Activated naive CD4-positive, alpha-beta T cell treated with anti-CD3 and anti-CD28 coated beads, Interleukin-2, amount 50 U/mL, for 72 hours (primary cell): ENCODE measurements around the gene SPTLC3. TPM values are rescaled to one million over a fixed set of nuclear protein-coding genes. Genes with fewer than 3 reads are reported as not detected.
"Not testable (repeated sequence)": the region's sequence is repeated elsewhere in the genome, so short reads cannot be mapped to it uniquely, and the experiment has no call there.

Experiments used
- ATAC-seq, 2 donors: fragments of 150-1000 bp; cut with Tn5 transposase; 2 replicates each; pipeline ENCODE4 v1.10.0; 2021; ENCODE audit warnings: mild to moderate bottlenecking in 2 of 2, moderate library complexity in 2 of 2
- DNase-seq, 2 donors: peaks; one replicate each; pipeline ENCODE4 v3.0.0; 2021 to 2022; ENCODE audit warnings: low spot score in 2 of 2
- H3K27ac Mint-ChIP-seq, 2 donors: one replicate each; pipeline ENCODE4 v1.8.0; 2022; ENCODE audit warnings: mild to moderate bottlenecking in 2 of 2, mixed read lengths in 2 of 2
- H3K36me3 Mint-ChIP-seq, 2 donors: one replicate each; pipeline ENCODE4 v1.8.0; 2022; ENCODE audit warnings: mixed read lengths in 2 of 2
- H3K9me3 Mint-ChIP-seq, 2 donors: one replicate each; pipeline ENCODE4 v1.8.0; 2022; ENCODE audit warnings: mixed read lengths in 2 of 2
- total RNA-seq, 2 donors: library from RNA; stranded (reverse); gene quantifications; one replicate each; pipeline ENCODE4 v1.2.3, GENCODE V29; 2022

The SPTLC3 gene
- total RNA-seq, 2 donors from 2014 or later: 1.7 TPM; not detected in 1

DNA sequence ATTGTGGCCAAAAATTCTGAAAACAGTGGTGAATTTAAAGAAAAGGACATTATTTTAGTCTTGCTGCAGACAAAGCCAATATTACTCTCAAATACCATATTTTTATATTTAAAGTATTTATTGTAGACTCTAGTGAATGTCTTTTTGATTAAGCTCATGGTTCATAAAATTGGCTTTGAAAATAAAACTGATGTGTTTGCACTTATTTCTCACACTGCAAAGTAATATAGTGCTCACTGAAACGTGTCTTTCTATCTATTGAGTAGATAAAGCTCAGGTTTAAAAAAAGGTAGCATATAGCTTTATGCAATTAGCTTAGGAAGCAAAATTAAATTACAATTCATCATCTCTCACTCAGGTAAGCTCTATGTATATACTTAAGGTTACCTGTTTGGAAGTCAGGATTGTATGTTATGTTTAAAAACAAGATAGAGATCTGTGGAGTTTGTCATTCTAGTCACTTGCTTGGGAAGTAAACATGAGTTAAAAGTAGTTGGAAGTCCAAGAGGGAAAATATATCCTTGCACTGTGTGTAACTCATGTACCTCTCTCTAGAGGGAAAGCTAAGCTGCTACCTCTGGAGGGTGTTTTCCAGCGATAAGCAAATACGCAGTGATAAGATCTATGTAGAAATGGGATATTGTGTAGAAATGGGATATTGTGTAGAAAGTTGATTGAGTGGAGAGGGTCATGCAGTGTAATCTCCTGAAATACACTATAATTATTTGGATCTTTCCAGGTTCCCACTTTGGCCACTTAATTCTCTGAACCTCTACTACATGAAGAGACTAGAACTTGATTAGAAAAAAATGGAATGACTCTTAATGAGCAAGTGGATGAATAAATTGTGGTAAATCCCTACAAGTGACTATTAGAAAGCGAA, 29.9 kb upstream of the SPTLC3 start:
- no peak for DNase-seq
- ATAC-seq: no peak
- no peaks in the 10 kb centered on the region for H3K36me3 Mint-ChIP-seq
- H3K9me3 Mint-ChIP-seq: no peaks in the 10 kb centered on the region
- H3K27ac Mint-ChIP-seq: no peak overlapping the region

DNA sequence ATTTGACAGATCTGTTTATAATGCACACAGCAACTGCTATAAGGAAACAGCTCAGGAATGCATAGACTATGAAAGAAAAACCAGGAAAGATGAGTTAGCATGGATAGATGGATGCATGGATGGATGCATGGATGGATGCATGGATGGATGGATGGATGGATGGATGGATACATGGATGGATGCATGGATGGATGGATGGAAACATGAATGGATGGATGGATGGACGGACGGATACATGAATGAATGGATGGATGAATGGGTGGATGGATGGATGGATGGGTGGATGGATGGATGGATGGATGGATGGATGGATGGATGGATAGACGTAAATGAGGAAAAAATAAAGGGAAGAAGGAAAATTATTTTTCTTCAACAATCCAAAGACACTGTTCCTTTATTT, 29.1 kb upstream of the SPTLC3 start:
- H3K36me3 Mint-ChIP-seq, H3K27ac Mint-ChIP-seq, DNase-seq, H3K9me3 Mint-ChIP-seq, ATAC-seq: not testable (repeated sequence)

DNA sequence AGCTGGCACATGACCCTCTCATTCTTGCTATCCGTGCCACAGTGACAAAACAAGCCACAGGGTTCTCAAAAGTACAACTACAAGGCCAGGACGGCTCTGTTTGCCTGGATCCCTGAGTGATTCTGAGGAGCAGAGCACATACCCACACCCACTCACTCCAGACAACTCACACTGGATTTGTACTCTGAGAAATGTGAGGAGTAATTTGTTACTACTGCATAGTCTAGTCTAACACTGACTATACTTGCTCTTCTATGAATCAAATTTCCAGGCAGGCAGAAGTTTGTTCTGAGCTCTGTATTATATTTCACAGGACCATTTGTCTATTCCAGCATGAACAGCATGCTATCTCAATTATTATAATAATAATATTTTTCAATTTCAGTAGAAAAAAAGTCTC, 26.7 kb upstream of the SPTLC3 start:
- ATAC-seq: no peak
- no peaks in the 10 kb centered on the region for H3K9me3 Mint-ChIP-seq
- no peaks in the 10 kb centered on the region for H3K36me3 Mint-ChIP-seq
- H3K27ac Mint-ChIP-seq: no peak overlapping the region
- DNase-seq: no peak

GRCh38 chr20:12984069-12984765, 24.6 kb upstream of the SPTLC3 start:
- DNase-seq: no peak
- no peak overlapping the region for H3K27ac Mint-ChIP-seq
- ATAC-seq: no peak
- no peaks in the 10 kb centered on the region for H3K9me3 Mint-ChIP-seq
- no peaks in the 10 kb centered on the region for H3K36me3 Mint-ChIP-seq

DNA sequence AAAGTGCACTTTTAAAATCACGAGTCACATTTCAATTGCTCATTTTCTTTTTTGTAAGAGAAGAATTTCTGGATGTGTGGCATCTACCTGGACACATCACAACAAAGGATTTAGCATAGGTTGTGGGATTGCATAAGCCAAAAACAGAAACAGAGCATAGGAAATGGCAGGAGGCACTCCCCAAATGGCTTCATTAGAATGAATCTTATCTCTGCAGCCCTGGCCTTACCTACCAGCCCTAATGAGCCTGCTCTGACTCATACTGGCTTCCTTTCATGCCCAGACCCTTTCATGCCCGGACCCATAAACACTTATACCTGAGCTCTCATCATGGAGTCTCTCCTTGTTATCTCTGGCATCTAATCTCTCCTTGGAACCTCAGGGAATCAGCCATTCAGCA, 23.9 kb upstream of the SPTLC3 start:
- Mint-ChIP-seq H3K36me3 (no peaks in the 10 kb centered on the region), H3K9me3 (no peaks in the 10 kb centered on the region), H3K27ac (no peak overlapping the region)
- ATAC-seq: no peak
- DNase-seq: no peak

- H3K27ac Mint-ChIP-seq: no peak overlapping the region
- no peaks in the 10 kb centered on the region for H3K9me3 Mint-ChIP-seq
- H3K36me3 Mint-ChIP-seq: no peaks in the 10 kb centered on the region
- DNase-seq: no peak
- ATAC-seq: no peak
Observed at GRCh38 chr20:12987261-12987660, 21.5 kb upstream of the SPTLC3 start.

- Mint-ChIP-seq H3K36me3 (peaks cover 0 to 2% of the 10 kb centered on the region in 2 donors), H3K27ac (no peak overlapping the region), H3K9me3 (peaks cover 6% of the 10 kb centered on the region in 2 donors)
- ATAC-seq (no peak), DNase-seq (no peak)
Observed at GRCh38 chr20:12989586-12990115, 19.1 kb upstream of the SPTLC3 start.

DNA sequence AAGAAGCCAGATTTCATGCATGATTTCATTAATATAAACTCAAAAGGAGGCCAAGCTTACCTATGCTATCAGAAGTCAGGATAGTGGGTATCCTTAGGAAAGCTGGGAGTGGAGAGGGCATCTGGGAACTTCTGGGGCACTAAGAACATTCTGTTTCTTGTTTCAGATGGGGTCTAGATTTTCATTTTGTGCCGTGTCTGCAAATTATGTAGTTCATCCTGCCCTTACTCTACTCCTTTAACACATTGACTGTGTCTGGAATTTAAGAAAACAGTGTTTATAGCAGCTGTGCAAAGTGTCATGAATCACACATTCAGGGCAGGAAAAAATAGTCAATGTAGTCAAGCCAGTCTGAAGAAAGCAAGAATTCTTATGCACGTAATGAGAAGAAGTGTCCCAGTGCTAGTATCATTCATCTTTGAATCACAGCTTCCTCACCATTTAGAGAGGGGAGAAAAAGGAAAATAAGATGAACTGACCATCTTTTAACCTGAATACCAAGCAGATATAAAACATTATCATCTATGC, 11.6 kb upstream of the SPTLC3 start:
- Mint-ChIP-seq H3K9me3 (peaks cover 9% of the 10 kb centered on the region in 2 donors), H3K27ac (no peak overlapping the region), H3K36me3 (peaks cover 0 to 4% of the 10 kb centered on the region in 2 donors)
- no peak for DNase-seq
- no peak for ATAC-seq

- Mint-ChIP-seq H3K27ac (no peak overlapping the region), H3K36me3 (peaks cover 0 to 4% of the 10 kb centered on the region in 2 donors), H3K9me3 (peaks cover 9% of the 10 kb centered on the region in 2 donors)
- DNase-seq (no peak), ATAC-seq (no peak)
Observed at GRCh38 chr20:12998046-12998445, 10.7 kb upstream of the SPTLC3 start.

- no peak for DNase-seq
- ATAC-seq: no peak
- Mint-ChIP-seq H3K9me3 (peaks cover 7 to 8% of the 10 kb centered on the region in 2 donors), H3K36me3 (peaks cover 0 to 4% of the 10 kb centered on the region in 2 donors), H3K27ac (no peak overlapping the region)
Observed at GRCh38 chr20:12999201-12999600, 9.6 kb upstream of the SPTLC3 start.

GRCh38 chr20:13002251-13002650, 6.5 kb upstream of the SPTLC3 start:
- ATAC-seq: no peak
- no peak for DNase-seq
- H3K9me3 Mint-ChIP-seq: no peaks in the 10 kb centered on the region
- H3K36me3 Mint-ChIP-seq: no peaks in the 10 kb centered on the region
- H3K27ac Mint-ChIP-seq: no peak overlapping the region

GRCh38 chr20:13006825-13007224, 1.9 kb upstream of the SPTLC3 start:
- Mint-ChIP-seq H3K9me3 (no peaks in the 10 kb centered on the region), H3K27ac (no peak overlapping the region), H3K36me3 (no peaks in the 10 kb centered on the region)
- DNase-seq: no peak
- ATAC-seq: no peak

- Mint-ChIP-seq H3K27ac (no peak overlapping the region), H3K9me3 (no peaks in the 10 kb centered on the region), H3K36me3 (no peaks in the 10 kb centered on the region)
- ATAC-seq (no peak), DNase-seq (no peak)
Observed at GRCh38 chr20:13007596-13007995, 1.2 kb upstream of the SPTLC3 start.

DNA sequence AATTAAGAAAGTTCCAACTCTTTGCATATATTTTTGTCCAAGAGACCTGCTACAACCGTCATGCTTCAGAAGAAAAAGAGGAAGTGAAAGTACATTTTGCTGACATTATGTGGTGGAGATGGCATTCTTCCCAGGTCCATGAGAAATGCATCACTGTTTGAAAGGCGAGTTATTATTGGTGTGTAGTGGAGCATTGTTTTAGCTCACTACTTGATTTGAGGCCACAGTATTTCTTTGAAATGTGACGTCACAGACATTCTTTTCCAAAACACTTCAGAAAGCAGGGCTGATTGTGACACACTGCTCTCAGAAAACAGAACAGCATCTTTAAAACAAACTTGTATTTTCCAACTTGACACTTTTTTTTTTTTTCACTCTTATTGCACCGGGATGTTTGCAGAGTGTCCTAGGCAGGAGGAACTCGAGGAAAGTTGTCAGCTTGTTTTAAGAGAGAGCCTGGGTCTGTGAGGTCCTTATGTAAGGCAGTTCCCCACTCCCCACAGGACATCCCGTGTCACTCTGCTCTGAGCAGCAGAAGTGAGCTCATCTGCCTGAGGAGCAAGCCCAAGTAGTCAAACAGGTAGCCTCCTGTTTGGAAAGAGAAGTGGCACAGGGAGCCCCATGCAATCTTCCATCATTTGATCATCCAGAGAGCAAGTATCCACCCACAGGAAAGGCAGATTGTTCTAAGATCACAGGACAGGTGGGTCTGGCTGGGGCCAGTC, 1.1 kb downstream of the SPTLC3 start:
- ATAC-seq (peak; percentile 80 to 84), DNase-seq (peak in 1 of 2 donors; percentile 4)
- H3K36me3 Mint-ChIP-seq: no peaks in the 10 kb centered on the region
- H3K9me3 Mint-ChIP-seq: peaks cover 0 to 4% of the 10 kb centered on the region in 2 donors
- peak overlapping the region; percentile 47 to 88 for H3K27ac Mint-ChIP-seq

- H3K27ac Mint-ChIP-seq: no peak overlapping the region
Observed at GRCh38 chr20:13012886-13013285, 4.1 kb downstream of the SPTLC3 start.

GRCh38 chr20:13013411-13013810, 4.6 kb downstream of the SPTLC3 start:
- H3K9me3 Mint-ChIP-seq: peaks cover 0 to 4% of the 10 kb centered on the region in 2 donors
- no peak for DNase-seq
- H3K27ac Mint-ChIP-seq: no peak overlapping the region
- no peaks in the 10 kb centered on the region for H3K36me3 Mint-ChIP-seq
- no peak for ATAC-seq

More at GRCh38 chr20:13012886-13013285, 4.1 kb downstream of the SPTLC3 start:
- Mint-ChIP-seq H3K36me3 (no peaks in the 10 kb centered on the region), H3K9me3 (peaks cover 0 to 4% of the 10 kb centered on the region in 2 donors)
- no peak for ATAC-seq
- DNase-seq: no peak
